Calu3 (cell line): Measurements from ENCODE around the gene TRIM49D1. TPM values are rescaled to one million over a fixed set of nuclear protein-coding genes. Genes with fewer than 3 reads are reported as not detected.
"Not testable (repeated sequence)": the region's sequence is repeated elsewhere in the genome, so short reads cannot be mapped to it uniquely, and the experiment has no call there.

Experiments
- BruUV-seq: library from RNA; stranded (reverse); fragments of 400-500 nt; replicated peaks from 2 replicates; lab custom pipeline; 2021; lab: Mats Ljungman, UMichigan
- CTCF ChIA-PET: fragments of 300-600 bp; sonication (Branson Sonifier 250); formaldehyde crosslinking; loops from one replicate; lab custom pipeline; 2022; ENCODE audit warnings: antibody characterized with exemption; lab: Charles Lee
- DNase-seq: peaks from one replicate; pipeline ENCODE4 v3.0.0; 2022
- H3K27ac Mint-ChIP-seq: one replicate; pipeline ENCODE4 v1.8.0; 2022; ENCODE audit warnings: mixed read lengths; ENCODE audit not compliant: unreplicated experiment
- H3K27me3 Mint-ChIP-seq: one replicate; pipeline ENCODE4 v1.8.0; 2022; ENCODE audit warnings: mixed read lengths; ENCODE audit not compliant: unreplicated experiment
- H3K36me3 Mint-ChIP-seq: one replicate; pipeline ENCODE4 v1.8.0; 2022; ENCODE audit warnings: mild to moderate bottlenecking, moderate library complexity, mixed read lengths; ENCODE audit not compliant: insufficient read depth, unreplicated experiment
- H3K4me1 Mint-ChIP-seq: one replicate; pipeline ENCODE4 v1.8.0; 2022; ENCODE audit warnings: mild to moderate bottlenecking, low read depth, mixed read lengths; ENCODE audit not compliant: unreplicated experiment
- H3K4me3 Mint-ChIP-seq: one replicate; pipeline ENCODE4 v1.8.0; 2022; ENCODE audit warnings: mild to moderate bottlenecking, low read depth, moderate library complexity, mixed read lengths; ENCODE audit not compliant: unreplicated experiment
- H3K9me3 Mint-ChIP-seq: one replicate; pipeline ENCODE4 v1.8.0; 2022; ENCODE audit warnings: low read depth, mixed read lengths; ENCODE audit not compliant: unreplicated experiment
- intact Hi-C: fragments of 100-400 bp; cut with micrococcal nuclease; formaldehyde crosslinking; loops from one replicate; pipeline ENCODE4 v1.10.0; 2022; ENCODE audit not compliant: unreplicated experiment
- total RNA-seq: library from RNA; stranded (reverse); gene quantifications from 2 replicates; pipeline ENCODE4 v1.2.3, GENCODE V29; 2022

Gene TRIM49D1
- total RNA-seq, 1 experiment from 2014 or later: not detected

DNA sequence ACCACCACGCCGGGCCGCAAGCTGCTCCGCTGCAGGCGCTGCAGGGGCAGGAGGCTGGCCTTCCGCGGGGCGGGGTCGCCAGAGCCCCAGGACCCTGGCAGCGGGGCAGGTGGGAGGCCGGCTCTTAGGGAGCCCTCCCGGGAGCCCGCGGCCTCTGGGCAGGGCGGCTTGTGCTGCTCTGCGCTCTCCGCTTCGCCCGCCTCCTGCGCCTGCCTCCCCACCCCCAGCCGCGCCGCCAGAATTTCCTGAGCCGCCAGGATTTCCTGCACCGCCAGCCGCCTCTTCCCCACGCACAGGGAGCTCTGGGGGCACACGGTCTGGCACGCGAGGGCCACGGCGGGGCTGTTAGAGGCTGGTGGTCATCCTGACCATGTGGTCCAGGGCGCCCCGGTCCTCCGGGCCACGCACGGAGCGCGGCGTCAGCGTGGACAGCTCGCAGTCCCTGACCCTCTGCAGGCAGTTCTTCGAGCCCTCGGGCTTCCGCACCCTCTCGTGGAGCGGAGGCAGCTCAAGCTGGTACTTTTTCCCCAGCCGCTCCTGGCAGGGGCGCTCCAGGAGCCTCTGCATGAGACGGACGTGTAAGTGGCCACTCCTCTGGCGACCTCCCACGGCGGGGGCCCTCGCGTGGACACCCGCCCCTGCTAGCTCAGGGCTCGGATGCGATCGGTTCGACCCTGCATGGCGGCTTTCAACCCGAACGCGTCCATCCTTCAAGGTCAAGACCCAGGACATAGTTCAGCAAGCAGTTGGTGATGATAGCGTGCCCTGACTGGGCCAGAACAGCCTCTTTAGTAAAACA, 57.9 kb downstream of the TRIM49D1 start:
- H3K4me3 Mint-ChIP-seq, DNase-seq: not testable (repeated sequence)

More for the DNA sequence above, 57.9 kb downstream of the TRIM49D1 start:
- H3K4me1 Mint-ChIP-seq, H3K27me3 Mint-ChIP-seq, intact Hi-C loops, H3K36me3 Mint-ChIP-seq, H3K9me3 Mint-ChIP-seq, H3K27ac Mint-ChIP-seq, CTCF ChIA-PET, BruUV-seq: not testable (repeated sequence)

Other genes starting within 250 kb of the TRIM49D1 start
- not detected in 2 replicates for gene TRIM77, start 211.9 kb downstream of the TRIM49D1 start, total RNA-seq
- not detected in 2 replicates for gene TRIM49, start 113.7 kb downstream of the TRIM49D1 start, total RNA-seq
- gene TRIM64B, start 43.8 kb downstream of the TRIM49D1 start, total RNA-seq: not detected in 2 replicates
- not detected in 2 replicates for gene TRIM49D2, start 1.8 kb upstream of the TRIM49D1 start, total RNA-seq
- not detected in 2 replicates for gene TRIM64, start 43.8 kb upstream of the TRIM49D1 start, total RNA-seq
- not detected in 2 replicates for gene TRIM49C, start 108.9 kb upstream of the TRIM49D1 start, total RNA-seq
- not detected in 2 replicates for gene UBTFL1, start 163.7 kb upstream of the TRIM49D1 start, total RNA-seq
- gene NAALAD2, start 212.4 kb upstream of the TRIM49D1 start, total RNA-seq: 0.22 and 0.38 TPM in 2 replicates